ENCODE data around the gene TMEM87A.

TMEM87A gene

GRCh38 chr15:42178056-42178455, 95.2 kb downstream of the TMEM87A start:
- DNase-seq (ENCODE audit: low read depth) = no peak
- TF ChIP-seq CTCF (conservative IDR thresholded peaks at IDR 0.05; ENCODE audit: low read length) = no peak
- no peak overlapping the region for H3K4me3 ChIP-seq (ENCODE audit: low read length)

- no peak for TF ChIP-seq CTCF (conservative IDR thresholded peaks at IDR 0.05; ENCODE audit: low read length)
- no peak overlapping the region for H3K4me3 ChIP-seq (ENCODE audit: low read length)
- no peak for DNase-seq (ENCODE audit: low read depth)
Observed at GRCh38 chr15:42175671-42176070, 97.6 kb downstream of the TMEM87A start.

- no peak for DNase-seq (ENCODE audit: low read depth)
- H3K4me3 ChIP-seq (ENCODE audit: low read length) = no peak overlapping the region
- no peak for TF ChIP-seq CTCF (conservative IDR thresholded peaks at IDR 0.05; ENCODE audit: low read length)
Observed at GRCh38 chr15:42172475-42172874, 100.8 kb downstream of the TMEM87A start.

GRCh38 chr15:42171795-42172194, 101.4 kb downstream of the TMEM87A start:
- TF ChIP-seq CTCF (conservative IDR thresholded peaks at IDR 0.05; ENCODE audit: low read length) = no peak
- no peak overlapping the region for H3K4me3 ChIP-seq (ENCODE audit: low read length)
- DNase-seq (ENCODE audit: low read depth) = no peak

- TF ChIP-seq CTCF (conservative IDR thresholded peaks at IDR 0.05; ENCODE audit: low read length) = no peak
- no peak overlapping the region for H3K4me3 ChIP-seq (ENCODE audit: low read length)
- no peak for DNase-seq (ENCODE audit: low read depth)
Observed at GRCh38 chr15:42171122-42171521, 102.1 kb downstream of the TMEM87A start.

- DNase-seq (ENCODE audit: low read depth) = no peak
- no peak overlapping the region for H3K4me3 ChIP-seq (ENCODE audit: low read length)
- no peak for TF ChIP-seq CTCF (conservative IDR thresholded peaks at IDR 0.05; ENCODE audit: low read length)
Observed at GRCh38 chr15:42166225-42166940, 106.8 kb downstream of the TMEM87A start.

- TF ChIP-seq CTCF (conservative IDR thresholded peaks at IDR 0.05; ENCODE audit: low read length) = no peak
- peak; percentile 22 for DNase-seq (ENCODE audit: low read depth)
- H3K4me3 ChIP-seq (ENCODE audit: low read length) = no peak overlapping the region
Observed at GRCh38 chr15:42165106-42165505, 108.1 kb downstream of the TMEM87A start.
